Heart right ventricle (tissue), 16 donors: ENCODE measurements around the gene FAM228A. TPM values are rescaled to one million over a fixed set of nuclear protein-coding genes. Genes with fewer than 3 reads are reported as not detected.

Source experiments
- ATAC-seq, 8 donors: fragments of 200-7000 bp; cut with Tn5 transposase; one replicate each; pipeline ENCODE4 v1.9.1; 2020; ENCODE audit warnings: mild to moderate bottlenecking in 8 of 8, moderate library complexity in 8 of 8, moderate number of reproducible peaks in 1 of 8
- DNase-seq, 2 donors: peaks; one replicate each; pipeline ENCODE4 v3.0.0-alpha.2; 2020
- H3K27ac ChIP-seq, 10 donors: fragments of 200-600 bp; sonication (generic) in 2 of 10; one replicate each; pipeline versions ENCODE4 v1.5.0 to v1.8.0; 2020 to 2022; ENCODE audit warnings: mild to moderate bottlenecking in 3 of 10
- H3K27me3 ChIP-seq, 7 donors: fragments of 200-600 bp; one replicate each; pipeline ENCODE4 v1.8.0; 2021 to 2022; ENCODE audit warnings: mild to moderate bottlenecking in 2 of 7
- H3K36me3 ChIP-seq, 9 donors: fragments of 200-600 bp; sonication (generic) in 1 of 9; one replicate each; pipeline versions ENCODE4 v1.5.0 to v1.8.0; 2020 to 2022; ENCODE audit warnings: mild to moderate bottlenecking in 2 of 9
- H3K4me1 ChIP-seq, 9 donors: fragments of 200-600 bp; sonication (generic) in 1 of 9; one replicate each; pipeline versions ENCODE4 v1.5.0 to v1.8.0; 2020 to 2022; ENCODE audit warnings: mild to moderate bottlenecking in 4 of 9
- H3K4me3 ChIP-seq, 10 donors: fragments of 200-600 bp; sonication (generic) in 2 of 10; one replicate each; pipeline versions ENCODE4 v1.5.0 to v1.8.0; 2020 to 2022; ENCODE audit warnings: mild to moderate bottlenecking in 7 of 10, moderate library complexity in 2 of 10
- H3K9me3 ChIP-seq, 11 donors: fragments of 200-600 bp in 10 of 11; sonication (generic) in 2 of 11; one replicate each; pipeline versions ENCODE4 v1.5.0 to v1.8.0; 2013 to 2022; ENCODE audit warnings: mild to moderate bottlenecking in 2 of 11, control low read depth in 1 of 11, moderate library complexity in 1 of 11
- CTCF ChIP-seq, 9 donors: fragments of 200-600 bp; sonication (generic) in 2 of 9; IDR thresholded peaks; one replicate each; pipeline versions ENCODE4 v1.5.0 to v1.8.0; 2021 to 2022; ENCODE audit warnings: antibody characterized with exemption in 9 of 9, mild to moderate bottlenecking in 5 of 9, moderate library complexity in 1 of 9
- WGBS, 2 donors: extraction: QIAGEN DNeasy Blood & Tissue Kit; methylation state at CpG; one replicate each; pipeline ENCODE4 v1.1.7; 2013; ENCODE audit warnings: inconsistent platforms in 1 of 2; 5-methylcytosine and 5-hydroxymethylcytosine counted together
- intact Hi-C, 10 donors: fragments of 100-400 bp; cut with DNase I; formaldehyde crosslinking; loops; one replicate each; pipeline versions ENCODE4 v1.11.1 to v1.14.2; 2022
- polyA plus RNA-seq, 2 donors: library from polyadenylated mRNA; stranded (reverse); fragments of 200-250 nt; gene quantifications; one replicate each; pipeline ENCODE4 v1.2.3, GENCODE V29; 2013
- total RNA-seq, 10 donors: library from RNA; stranded (reverse); fragmentation: NEBNext Ultra II Directional in 3 of 10; extraction: Animal tissue kit (Norgen Biotek cat#: 25700) in 3 of 10; gene quantifications; one replicate each; pipeline versions ENCODE4 v1.2.1 to v1.2.4, GENCODE V29; 2021 to 2023
- donor health status: Arrhythmogenic right ventricular cardiomyopathy.
- donor health status: ischemic (EF 13 %, LVEDD 7.1; RV severe dilation, severe dysfunction).
- donor health status: healthy with polysubstance abuse.
- donor health status: DM: no; HTN: yes; CAD: no.
- donor health status: DM: no; HTN: no; CAD: no.
- donor health status: ischemic (EF 25% LVEDD 6.9; RV normal size, moderate dysfunction).
- donor health status: ischemic (EF 25% LVEDD 5.7; RV mildly dilated, moderate dysfunction).
- donor health status: healthy.
- donor health status: DM: yes; HTN: yes; CAD: no.
- donor health status: Ischemic cardiomyopathy.
- donor health status: ischemic (EF 35%, LVEDD 5.7; RV mildly dilated, moderate dysfunction).
- donor health status: nonischemic (EF 11% LVEDD 7.7; RV severe dilation, severe dysfunction).
- donor health status: DM: yes; HTN: yes; CAD: no.
- donor health status: PGD.
- donor health status: ischemic (EF 29% LVEDD 5.4; RV normal size, mild dysfunction).
- donor health status: nonischemic (EF 23%, LVEDD 6.1; RV moderate dilation, normal function).

FAM228A gene
- total and polyA plus RNA-seq, 12 donors = 0.25 to 4.1 (median 0.41) TPM; not detected in 1

GRCh38 chr2:24221343-24222050, 46.6 kb downstream of the FAM228A start:
- H3K4me3 ChIP-seq = no peak overlapping the region
- DNase-seq (no peak), ATAC-seq (no peak)
- intact Hi-C loops = loop anchor here in 1 of 10 donors (10.0 kb wide), 1 partner anchor 163 kb away; no protein-coding TSS in a partner anchor
- H3K27me3 ChIP-seq = no peaks in the 10 kb centered on the region
- H3K27ac ChIP-seq = no peak overlapping the region
- H3K4me1 ChIP-seq = no peaks in the 10 kb centered on the region
- WGBS, 2 donors = 94 to 95% methylated on average over 6 of the region's 6 CpGs
- H3K9me3 ChIP-seq = no peaks in the 10 kb centered on the region
- TF ChIP-seq CTCF (IDR thresholded peaks at IDR 0.05) = no peak
- H3K36me3 ChIP-seq = peaks cover 0 to 89% (median 36%) of the 10 kb centered on the region in 9 donors

GRCh38 chr2:24222946-24223345, 48.1 kb downstream of the FAM228A start:
- Histone ChIP-seq H3K4me3 (no peak overlapping the region), H3K36me3 (peaks cover 0 to 75% (median 33%) of the 10 kb centered on the region in 9 donors), H3K27ac (no peak overlapping the region), H3K27me3 (no peaks in the 10 kb centered on the region), H3K4me1 (no peaks in the 10 kb centered on the region), H3K9me3 (no peaks in the 10 kb centered on the region)
- DNase-seq (no peak), ATAC-seq (no peak)
- no peak for TF ChIP-seq CTCF (IDR thresholded peaks at IDR 0.05)
- intact Hi-C loops = loop anchor here in 1 of 10 donors (10.0 kb wide), 1 partner anchor 162 kb away; no protein-coding TSS in a partner anchor
- WGBS, 2 donors = 79 to 82% methylated on average over 6 of the region's 6 CpGs

GRCh38 chr2:24225499-24226242, 50.8 kb downstream of the FAM228A start:
- H3K27me3 ChIP-seq = no peaks in the 10 kb centered on the region
- 95% methylated on average over 9 of the region's 9 CpGs for WGBS, 2 donors
- intact Hi-C loops = loop anchor here in 4 of 10 donors (5.0 to 10.0 kb wide), 2 partner anchors 157 to 159 kb away; no protein-coding TSS in a partner anchor
- TF ChIP-seq CTCF (IDR thresholded peaks at IDR 0.05) = no peak
- H3K36me3 ChIP-seq = peaks cover 0 to 53% (median 8%) of the 10 kb centered on the region in 9 donors
- no peak for ATAC-seq
- H3K4me3 ChIP-seq = no peak overlapping the region
- no peak for DNase-seq
- H3K9me3 ChIP-seq = no peaks in the 10 kb centered on the region
- H3K4me1 ChIP-seq = no peaks in the 10 kb centered on the region
- H3K27ac ChIP-seq = no peak overlapping the region

- ATAC-seq (no peak), DNase-seq (no peak)
- peaks cover 0 to 52% (median 0%) of the 10 kb centered on the region in 9 donors for H3K36me3 ChIP-seq
- no peaks in the 10 kb centered on the region for H3K27me3 ChIP-seq
- intact Hi-C loops = loop anchor here in 5 of 10 donors (2.0 to 10.0 kb wide), 3 partner anchors 154 to 156 kb away; no protein-coding TSS in a partner anchor
- no peaks in the 10 kb centered on the region for H3K9me3 ChIP-seq
- H3K4me1 ChIP-seq = no peaks in the 10 kb centered on the region
- no peak overlapping the region for H3K27ac ChIP-seq
- 47 to 59% methylated on average over 1 of the region's 1 CpG for WGBS, 2 donors
- H3K4me3 ChIP-seq = no peak overlapping the region
- TF ChIP-seq CTCF (IDR thresholded peaks at IDR 0.05) = peak in 7 of 9 donors; percentile 19 to 57 (median 45)
These were observed 53.6 kb downstream of the FAM228A start for GRCh38 chr2:24228470-24228869.
